A549 (cell line): ENCODE data around the gene SRRM2.

ENCODE experiments used
- CBX8 ChIP-seq: fragments of 200-600 bp; sonication (generic); IDR thresholded peaks from 2 replicates; pipeline ENCODE4 v1.6.1; 2016
- CHD4 ChIP-seq: fragments of 200-600 bp; sonication (generic); IDR thresholded peaks from 2 replicates; pipeline ENCODE4 v1.6.1; 2016; ENCODE audit warnings: antibody characterized with exemption, mild to moderate bottlenecking, borderline replicate concordance
- HOXA7 ChIP-seq: fragments of 250-450 bp; sonication (Bioruptor Pico); IDR thresholded peaks from 2 replicates; pipeline ENCODE4 v1.5.0; 2020; ENCODE audit warnings: mild to moderate bottlenecking, moderate library complexity
- MYC ChIP-seq: IDR thresholded peaks from 2 replicates; pipeline ENCODE4 v1.6.1; 2012; ENCODE audit warnings: mild to moderate bottlenecking, inconsistent platforms, low read length, improper control_type of control experiment, borderline replicate concordance

DNA sequence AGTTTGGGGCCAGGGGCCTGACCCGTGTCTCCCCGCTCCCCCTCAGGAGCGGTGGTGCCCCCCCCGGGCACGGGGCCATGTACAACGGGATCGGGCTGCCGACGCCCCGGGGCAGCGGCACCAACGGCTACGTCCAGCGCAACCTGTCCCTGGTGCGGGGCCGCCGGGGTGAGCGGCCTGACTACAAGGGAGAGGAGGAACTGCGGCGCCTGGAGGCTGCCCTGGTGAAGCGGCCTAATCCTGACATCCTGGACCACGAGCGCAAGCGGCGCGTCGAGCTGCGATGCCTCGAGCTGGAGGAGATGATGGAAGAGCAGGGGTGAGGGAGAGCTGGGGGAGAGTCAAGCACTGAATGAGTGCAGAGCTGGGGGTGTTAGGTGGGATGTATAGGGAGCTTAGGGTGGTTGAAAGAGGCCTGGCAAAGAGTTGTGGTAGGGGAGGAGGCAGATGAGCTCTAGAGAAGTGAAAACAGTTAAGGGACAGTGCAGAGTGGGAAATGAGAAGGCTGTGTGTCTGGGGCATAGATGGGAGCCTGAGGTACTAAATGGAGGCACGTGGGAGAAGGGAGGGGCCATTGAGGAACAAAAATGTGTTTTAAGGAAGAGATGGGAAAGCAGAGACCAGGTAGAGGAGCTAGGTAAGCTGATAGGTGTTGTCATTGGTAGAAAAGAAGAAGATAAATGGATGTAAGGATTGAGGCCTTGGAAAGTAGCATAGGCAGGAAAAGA is 4.0 kb downstream of the SRRM2 start:
- TF ChIP-seq MYC (no peak), HOXA7 (CRISPR knock-in tag) (no peak), CHD4 (no peak), CBX8 (no peak)
